HG03558 (cell line): ENCODE data around the gene ZNF816.
"Not testable (repeated sequence)": the region's sequence is repeated elsewhere in the genome, so short reads cannot be mapped to it uniquely, and the experiment has no call there.

Source experiments
- ATAC-seq: cut with Tn5 transposase; IDR thresholded peaks from one replicate; pipeline ENCODE4 v1.9.1; 2021; ENCODE audit warnings: moderate number of reproducible peaks; ENCODE audit not compliant: unreplicated experiment; ENCODE audit errors: extremely low read depth

Gene ZNF816

DNA sequence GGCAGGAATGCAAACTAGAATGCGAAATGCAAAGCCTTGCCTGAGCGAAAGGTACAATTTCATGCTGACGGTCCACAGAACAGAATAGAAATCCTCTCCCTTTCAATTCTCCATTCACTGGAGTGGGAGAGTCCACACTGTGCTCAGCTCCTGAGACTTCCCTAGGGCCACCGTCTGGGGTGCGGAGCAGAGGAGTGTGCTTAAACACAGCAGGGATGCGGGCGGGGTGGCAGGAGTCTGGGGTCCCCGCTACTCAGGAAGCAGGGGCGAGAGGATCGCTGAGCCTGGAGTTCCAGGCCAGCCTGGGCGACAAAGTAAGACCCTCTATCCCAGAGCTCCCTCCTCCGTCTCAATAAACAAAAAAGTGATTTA lies 552 bp upstream of the ZNF816 start:
- ATAC-seq = no peak

DNA sequence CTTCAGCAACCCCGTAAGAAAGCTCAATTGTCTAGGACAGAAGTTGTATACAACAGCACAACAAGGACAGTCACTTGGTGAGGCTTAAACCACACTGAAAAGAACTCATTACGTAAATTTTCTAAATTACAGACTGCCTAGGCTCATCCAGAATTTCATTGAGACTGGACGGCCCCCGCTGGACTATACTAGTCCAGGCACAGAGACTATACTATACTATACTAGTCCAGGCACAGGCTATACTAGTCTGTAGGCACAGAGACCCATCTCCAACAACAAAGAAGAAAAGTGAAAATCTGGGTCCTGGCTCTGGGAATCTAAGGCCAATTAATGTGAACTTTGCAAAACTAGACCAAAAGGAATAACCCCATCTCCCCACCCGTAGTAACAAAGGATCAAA lies 700 bp downstream of the ZNF816 start:
- no peak for ATAC-seq

DNA sequence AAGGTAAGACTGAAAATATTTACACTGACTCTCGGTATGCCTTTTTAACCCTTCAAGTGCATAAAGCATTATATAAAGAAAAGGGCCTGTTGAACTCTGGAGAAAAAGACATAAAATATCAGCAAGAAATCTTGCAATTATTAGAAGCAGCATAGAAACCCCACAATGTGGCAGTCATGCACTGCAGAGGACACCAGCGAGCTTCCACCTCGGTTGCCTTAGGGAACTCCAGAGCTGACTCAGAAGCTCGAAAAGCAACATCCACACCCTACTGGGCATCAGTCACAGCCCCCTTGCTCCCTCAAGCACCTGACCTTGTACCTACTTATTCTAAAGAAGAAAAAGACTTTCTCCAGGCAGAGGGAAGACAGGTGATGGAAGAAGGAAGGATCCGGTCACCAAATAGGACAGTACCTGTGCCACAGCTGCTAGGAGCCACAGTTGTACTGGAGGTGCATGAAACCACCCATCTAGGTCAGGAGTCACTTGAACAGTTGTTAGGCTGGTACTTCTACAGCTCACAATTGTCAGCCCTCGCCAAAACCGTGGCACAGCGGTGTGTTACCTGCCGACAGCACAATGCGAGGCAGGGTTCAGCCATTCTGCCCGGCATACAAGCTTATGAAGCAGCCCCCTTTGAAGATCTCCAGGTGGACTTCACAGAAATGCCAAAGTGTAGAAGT lies 2.9 kb downstream of the ZNF816 start:
- ATAC-seq = no peak

GRCh38 chr19:52957591-52957990 lies 5.1 kb downstream of the ZNF816 start:
- no peak for ATAC-seq

GRCh38 chr19:52956917-52957316 lies 5.8 kb downstream of the ZNF816 start:
- no peak for ATAC-seq

DNA sequence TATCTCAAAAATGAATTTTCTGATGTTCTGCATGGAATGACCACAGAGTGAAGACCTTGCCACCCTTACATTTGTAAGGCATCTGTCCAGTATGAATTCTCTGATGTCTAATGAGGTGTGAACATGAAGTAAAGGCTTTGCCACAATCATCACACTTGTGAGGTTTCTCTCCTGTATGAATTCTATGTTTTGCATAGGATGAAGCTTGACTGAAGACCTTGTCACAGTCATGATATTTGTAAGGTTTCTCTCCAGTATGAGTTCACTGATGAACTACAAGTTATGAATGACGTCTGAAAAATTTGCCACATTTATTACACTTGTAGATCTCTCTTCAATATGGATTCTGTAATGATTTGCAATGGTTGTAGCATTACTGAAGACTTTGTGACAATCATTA lies 13.3 kb downstream of the ZNF816 start:
- ATAC-seq = no peak

- no peak for ATAC-seq
Observed at GRCh38 chr19:52948025-52948770, 14.5 kb downstream of the ZNF816 start.

- no peak for ATAC-seq
Observed at GRCh38 chr19:52946322-52947310, 16.1 kb downstream of the ZNF816 start.

- ATAC-seq = no peak
Observed at GRCh38 chr19:52945652-52946321, 16.9 kb downstream of the ZNF816 start.

DNA sequence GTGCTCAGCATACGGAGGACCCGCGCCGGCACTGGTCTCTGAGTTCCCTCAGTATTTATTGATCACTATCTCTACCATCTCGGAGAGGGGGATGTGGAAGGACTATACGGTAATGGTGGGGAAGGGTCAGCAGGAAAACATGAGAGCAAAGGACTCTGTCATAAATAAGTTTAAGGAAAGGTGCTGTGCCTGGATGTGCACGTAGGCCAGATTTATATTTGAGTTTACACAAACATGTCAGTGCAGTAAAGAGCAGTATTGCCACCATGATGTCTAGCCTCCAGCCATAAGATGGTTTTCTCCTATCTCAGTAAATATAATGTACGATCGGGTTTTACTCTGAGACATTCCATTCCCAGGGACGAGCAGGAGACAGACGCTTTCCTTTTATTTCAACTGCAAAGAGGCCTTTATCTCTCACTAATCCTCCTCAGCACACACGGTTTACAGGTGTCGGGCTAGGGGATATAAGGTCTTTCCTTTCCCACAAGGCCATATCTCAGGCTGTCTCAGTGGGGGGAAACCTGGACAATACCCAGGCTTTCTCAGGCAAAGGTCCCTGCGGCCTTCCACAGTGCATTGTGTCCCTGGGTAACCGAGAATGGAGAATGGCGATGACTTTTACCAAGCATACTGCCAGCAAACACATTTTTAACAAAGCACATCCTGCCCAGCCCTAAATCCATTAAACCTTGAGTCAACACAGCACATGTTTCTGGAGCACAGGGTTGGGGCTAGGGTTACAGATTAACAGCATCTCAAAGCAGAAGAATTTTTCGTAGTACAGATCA lies 17.8 kb downstream of the ZNF816 start:
- ATAC-seq = not testable (repeated sequence)

DNA sequence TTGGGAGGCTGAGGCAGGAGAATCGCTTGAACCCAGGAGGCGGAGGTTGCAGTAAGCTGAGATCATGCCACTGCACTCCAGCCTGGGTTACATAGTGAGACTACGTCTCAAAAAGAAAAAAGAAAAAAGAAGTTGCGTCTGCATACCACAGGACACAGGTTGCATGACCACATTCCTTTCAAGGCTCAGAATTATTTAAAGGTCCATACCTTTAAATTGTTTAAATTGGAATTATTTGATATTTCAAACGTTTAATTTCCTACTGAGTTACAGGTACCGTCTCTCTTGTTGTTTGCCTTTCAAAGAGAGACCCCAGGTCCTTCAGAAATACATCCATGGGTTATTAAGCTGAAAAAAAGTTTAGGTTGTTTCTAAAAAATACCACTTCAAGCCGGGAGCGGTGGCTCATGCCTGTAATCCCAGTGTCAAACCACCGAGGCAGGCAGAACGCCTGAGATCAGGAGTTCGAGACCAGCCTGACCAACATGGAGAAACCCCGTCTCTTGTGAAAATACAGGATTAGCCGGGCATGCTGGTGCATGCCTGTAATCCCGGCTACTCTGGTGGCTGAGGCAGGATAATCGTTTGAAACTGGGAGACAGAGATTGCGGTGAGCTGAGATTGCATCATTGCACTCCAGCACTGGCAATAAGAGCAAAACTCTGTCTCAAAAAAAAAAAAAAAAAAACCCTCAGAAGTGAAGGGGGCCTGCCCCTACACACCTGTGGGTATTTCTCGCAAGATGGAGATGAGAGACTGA lies 18.6 kb downstream of the ZNF816 start:
- no peak for ATAC-seq

- no peak for ATAC-seq
Observed at GRCh38 chr19:52943134-52943883, 19.4 kb downstream of the ZNF816 start.

- no peak for ATAC-seq
Observed at GRCh38 chr19:52942386-52943133, 20.1 kb downstream of the ZNF816 start.

DNA sequence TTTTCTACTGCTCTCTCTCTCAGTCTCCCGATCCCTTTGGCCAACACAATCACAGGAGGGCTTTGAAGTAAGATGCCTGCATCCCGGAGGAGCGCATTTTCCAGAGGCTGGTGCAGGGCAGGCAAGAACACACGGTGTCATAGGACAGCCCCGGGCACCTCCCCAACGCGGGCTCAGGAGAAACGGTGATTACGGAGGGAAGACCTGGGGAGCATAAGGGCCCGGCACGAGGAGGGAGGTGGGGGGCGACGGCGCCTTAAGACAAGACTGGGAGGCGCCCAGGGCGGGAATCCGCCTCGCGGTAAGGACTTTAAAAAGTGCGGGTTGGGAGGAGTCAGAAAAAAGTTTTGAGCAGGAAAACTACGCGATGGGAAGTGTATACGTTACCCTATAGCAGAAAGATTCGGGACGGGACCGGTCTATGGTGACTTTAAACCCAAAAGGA lies 20.7 kb downstream of the ZNF816 start:
- ATAC-seq = no peak

DNA sequence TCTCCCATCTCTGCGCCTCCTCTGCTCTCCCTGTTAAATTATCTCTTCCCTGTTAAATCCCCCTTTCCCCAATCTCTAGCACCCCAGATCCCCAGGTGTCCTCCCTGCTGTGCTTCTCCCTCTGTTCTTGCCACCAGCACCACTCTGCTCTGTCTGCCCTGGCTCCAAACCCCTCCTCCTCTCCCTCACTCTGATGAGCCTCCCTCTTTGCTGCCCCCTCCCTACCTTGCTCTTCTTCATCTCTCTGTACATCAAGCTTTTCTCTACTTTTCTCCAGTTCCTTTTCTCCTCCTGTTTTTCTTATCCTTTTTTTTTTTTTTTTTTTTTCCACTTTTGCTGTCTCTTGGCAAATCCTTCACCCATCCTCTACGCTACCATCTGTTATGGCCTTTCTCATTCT lies 21.2 kb downstream of the ZNF816 start:
- ATAC-seq = not testable (repeated sequence)

DNA sequence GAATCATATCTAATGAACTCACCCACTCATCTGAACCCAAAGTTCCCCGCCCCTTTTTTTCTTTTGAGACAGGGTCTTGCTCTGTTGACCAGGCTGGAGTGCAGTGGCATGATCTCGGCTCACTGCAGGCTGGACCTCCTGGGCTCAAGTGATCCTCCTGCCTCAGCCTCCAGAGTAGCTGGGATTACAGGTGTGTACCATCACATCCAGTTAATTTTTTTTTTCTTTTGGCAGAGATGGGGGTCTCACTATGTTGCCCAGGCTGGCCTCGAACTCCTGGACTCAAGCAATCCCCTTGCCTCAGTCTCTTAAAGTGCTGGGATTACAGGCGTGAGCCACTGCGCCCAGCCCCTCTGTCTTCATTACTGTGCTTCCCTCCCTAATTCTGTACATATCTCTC lies 21.8 kb downstream of the ZNF816 start:
- not testable (repeated sequence) for ATAC-seq

DNA sequence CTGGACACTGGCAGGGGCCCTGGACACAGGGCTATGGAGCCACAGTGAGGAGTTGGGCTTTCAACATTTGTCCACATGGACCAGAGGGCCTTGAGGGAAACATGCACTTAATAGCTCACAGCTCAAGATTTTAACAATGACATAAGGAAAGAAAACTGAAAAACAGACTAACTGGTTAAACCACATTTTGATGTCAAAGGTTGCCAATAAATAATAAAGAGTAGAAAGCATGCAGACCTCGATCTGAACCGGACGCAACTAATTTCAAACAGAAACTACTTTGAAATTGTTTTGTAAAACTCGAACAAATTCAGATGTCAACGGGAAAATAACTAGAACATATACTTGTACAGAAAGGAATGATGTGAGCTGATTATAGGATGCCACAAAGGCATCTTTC lies 23.9 kb downstream of the ZNF816 start:
- ATAC-seq = no peak
